Breast epithelium (tissue), 4 donors: ENCODE measurements around the gene ASXL2. TPM values are rescaled to one million over a fixed set of nuclear protein-coding genes. Genes with fewer than 3 reads are reported as not detected.
"Not testable (repeated sequence)": the region's sequence is repeated elsewhere in the genome, so short reads cannot be mapped to it uniquely, and the experiment has no call there.

ENCODE experiments used
- DNase-seq, 2 donors: peaks; one replicate each; pipeline ENCODE4 v3.0.0-alpha.2; 2019; ENCODE audit warnings: low spot score in 2 of 2
- H3K27ac ChIP-seq, 2 donors: fragments of 200-600 bp; sonication (generic) in 1 of 2; one replicate each; pipeline ENCODE4 v1.5.1; 2016 to 2019; ENCODE audit warnings: mild to moderate bottlenecking in 1 of 2
- H3K27me3 ChIP-seq, 2 donors: fragments of 200-600 bp; sonication (generic) in 1 of 2; one replicate each; pipeline versions ENCODE4 v1.5.1 to v1.6.0; 2017 to 2019; ENCODE audit warnings: control low read depth in 1 of 2, mild to moderate bottlenecking in 1 of 2
- H3K36me3 ChIP-seq: fragments of 200-600 bp; one replicate; pipeline ENCODE4 v1.5.1; 2019
- H3K4me1 ChIP-seq, 2 donors: fragments of 200-600 bp; sonication (generic); one replicate each; pipeline ENCODE4 v1.5.1; 2016 to 2019; ENCODE audit warnings: control low read depth in 1 of 2
- H3K4me3 ChIP-seq, 3 donors: fragments of 200-600 bp; sonication (generic); 1 replicate in 2 of 3; 2 replicates in 1 of 3; pipeline ENCODE4 v1.5.1; 2016 to 2019; ENCODE audit warnings: mild to moderate bottlenecking in 3 of 3, moderate library complexity in 2 of 3
- H3K9me3 ChIP-seq, 2 donors: fragments of 200-600 bp; sonication (generic) in 1 of 2; one replicate each; pipeline ENCODE4 v1.5.1; 2016 to 2019; ENCODE audit warnings: control low read depth in 1 of 2
- POLR2A ChIP-seq: fragments of 450-650 bp; IDR thresholded peaks from one replicate; pipeline ENCODE4 v1.6.1; 2016; ENCODE audit warnings: antibody characterized with exemption, mild to moderate bottlenecking, moderate library complexity
- POLR2AphosphoS5 ChIP-seq, 3 donors: sonication (generic); formaldehyde crosslinking; IDR thresholded peaks; one replicate each; pipeline ENCODE4 v1.6.1; 2017; ENCODE audit warnings: antibody characterized with exemption in 3 of 3
- intact Hi-C: fragments of 100-400 bp; cut with DNase I; formaldehyde crosslinking; loops from one replicate; pipeline ENCODE4 v1.15.1; 2023; ENCODE audit warnings: low total_unique reads
- total RNA-seq, 3 donors: library from RNA; depleted of rRNA; stranded (reverse); fragments of >200 nt; gene quantifications; one replicate each; pipeline ENCODE4 v1.1.0, GENCODE V29; 2016
- TF ChIP-seq, protein P1 (sequence below), 3 donors: fragments of 450-650 bp; IDR thresholded peaks; one replicate each; pipeline ENCODE4 v1.5.1; 2016 to 2017; ENCODE audit warnings: antibody characterized with exemption in 3 of 3, mild to moderate bottlenecking in 3 of 3, moderate library complexity in 3 of 3

ASXL2 gene
- total RNA-seq, 3 donors from 2014 or later: 16.4 to 18.2 (median 17.4) TPM

DNA sequence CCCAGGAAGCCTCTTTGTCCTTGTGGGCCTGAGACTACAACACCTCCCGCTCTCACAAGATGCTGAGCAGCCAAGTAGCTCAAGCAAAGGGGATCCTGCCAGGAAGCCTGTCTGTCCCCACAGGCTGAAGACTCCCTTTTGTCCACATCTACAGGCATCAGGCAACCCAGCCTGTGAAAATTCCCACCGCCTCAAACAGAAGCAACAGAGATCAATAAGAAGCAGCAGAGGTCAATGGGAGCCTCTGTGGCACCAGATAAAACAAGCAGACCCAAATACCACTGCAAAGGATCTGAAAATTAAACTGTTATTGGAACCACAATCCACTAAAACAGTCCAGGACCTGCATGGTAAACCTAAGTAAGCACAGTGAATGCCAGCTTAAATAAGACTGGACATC lies 48.5 kb downstream of the ASXL2 start:
- Histone ChIP-seq H3K36me3 (no peaks in the 10 kb centered on the region), H3K27ac (peak overlapping the region in 1 of 2 donors; percentile 40), H3K27me3 (no peaks in the 10 kb centered on the region), H3K9me3 (peaks cover 0 to 10% of the 10 kb centered on the region in 2 donors), H3K4me3 (no peak overlapping the region), H3K4me1 (no peaks in the 10 kb centered on the region)
- no peak for DNase-seq
- intact Hi-C loops: no loop called here
- TF ChIP-seq, protein P1, sequence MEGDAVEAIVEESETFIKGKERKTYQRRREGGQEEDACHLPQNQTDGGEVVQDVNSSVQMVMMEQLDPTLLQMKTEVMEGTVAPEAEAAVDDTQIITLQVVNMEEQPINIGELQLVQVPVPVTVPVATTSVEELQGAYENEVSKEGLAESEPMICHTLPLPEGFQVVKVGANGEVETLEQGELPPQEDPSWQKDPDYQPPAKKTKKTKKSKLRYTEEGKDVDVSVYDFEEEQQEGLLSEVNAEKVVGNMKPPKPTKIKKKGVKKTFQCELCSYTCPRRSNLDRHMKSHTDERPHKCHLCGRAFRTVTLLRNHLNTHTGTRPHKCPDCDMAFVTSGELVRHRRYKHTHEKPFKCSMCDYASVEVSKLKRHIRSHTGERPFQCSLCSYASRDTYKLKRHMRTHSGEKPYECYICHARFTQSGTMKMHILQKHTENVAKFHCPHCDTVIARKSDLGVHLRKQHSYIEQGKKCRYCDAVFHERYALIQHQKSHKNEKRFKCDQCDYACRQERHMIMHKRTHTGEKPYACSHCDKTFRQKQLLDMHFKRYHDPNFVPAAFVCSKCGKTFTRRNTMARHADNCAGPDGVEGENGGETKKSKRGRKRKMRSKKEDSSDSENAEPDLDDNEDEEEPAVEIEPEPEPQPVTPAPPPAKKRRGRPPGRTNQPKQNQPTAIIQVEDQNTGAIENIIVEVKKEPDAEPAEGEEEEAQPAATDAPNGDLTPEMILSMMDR (IDR thresholded peaks at IDR 0.05): no peak
- TF ChIP-seq POLR2A: no peak
- TF ChIP-seq POLR2AphosphoS5 (IDR thresholded peaks at IDR 0.05): no peak

DNA sequence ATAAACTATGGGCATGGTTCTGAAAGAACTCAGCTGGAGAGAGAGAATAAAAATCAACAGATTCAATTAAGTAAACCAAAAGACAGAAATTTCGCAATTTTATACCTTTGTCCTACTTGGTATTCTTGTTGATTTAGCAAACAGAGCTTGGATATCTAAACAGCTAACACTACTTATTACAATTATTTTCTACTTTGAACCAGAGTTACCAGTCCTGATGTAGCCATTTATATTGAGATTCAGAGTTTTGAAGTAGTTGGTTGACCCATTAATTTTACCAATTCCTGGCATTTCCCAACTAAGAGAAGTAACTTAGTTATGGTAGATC lies 48.9 kb downstream of the ASXL2 start:
- Histone ChIP-seq H3K36me3 (no peaks in the 10 kb centered on the region), H3K27me3 (no peaks in the 10 kb centered on the region), H3K4me3 (no peak overlapping the region), H3K4me1 (no peaks in the 10 kb centered on the region), H3K9me3 (peaks cover 0 to 10% of the 10 kb centered on the region in 2 donors), H3K27ac (peak overlapping the region in 1 of 2 donors; percentile 40)
- intact Hi-C loops: no loop called here
- TF ChIP-seq, protein P1 (IDR thresholded peaks at IDR 0.05): no peak
- no peak for TF ChIP-seq POLR2A
- no peak for TF ChIP-seq POLR2AphosphoS5 (IDR thresholded peaks at IDR 0.05)
- no peak for DNase-seq

DNA sequence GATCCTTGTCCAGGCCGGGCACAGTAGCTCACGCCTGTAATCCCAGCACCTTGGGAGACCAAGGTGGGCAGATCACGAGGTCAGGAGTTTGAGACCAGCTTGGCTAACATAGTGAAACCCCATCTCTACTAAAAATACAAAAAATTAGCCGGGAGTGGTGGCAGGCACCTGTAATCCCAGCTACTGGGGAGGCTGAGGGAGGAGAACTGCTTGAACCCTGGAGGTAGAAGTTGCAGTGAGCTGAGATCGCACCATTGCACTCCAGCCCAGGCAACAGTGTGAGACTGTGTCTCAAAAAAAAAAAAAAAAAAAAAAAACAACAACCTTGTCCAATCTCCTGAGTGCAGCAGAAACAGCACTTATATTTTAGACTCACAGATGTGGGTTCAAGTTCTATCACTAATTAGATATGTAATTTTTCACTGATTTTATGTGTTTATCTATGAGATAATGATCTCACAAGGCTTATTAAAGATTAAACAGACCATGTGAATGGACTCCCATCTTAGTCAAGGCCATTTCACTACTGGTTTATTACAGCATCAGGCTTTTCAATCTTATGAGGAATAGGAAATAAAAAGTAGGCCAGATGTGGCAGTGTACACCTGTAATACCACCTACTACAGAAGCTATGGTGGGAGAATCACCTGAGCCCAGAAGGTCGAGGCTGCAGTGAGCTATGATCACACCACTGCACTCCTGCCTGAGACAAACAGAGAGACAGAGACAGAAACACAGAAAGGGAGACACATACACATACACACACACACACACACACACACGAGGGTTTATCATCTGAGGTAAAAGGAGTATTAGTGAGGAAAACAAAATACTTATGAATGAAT lies 49.5 kb downstream of the ASXL2 start:
- peak overlapping the region in 1 of 2 donors; percentile 44 for H3K27ac ChIP-seq
- H3K9me3 ChIP-seq, H3K4me3 ChIP-seq, H3K27me3 ChIP-seq, DNase-seq, H3K36me3 ChIP-seq, intact Hi-C loops, H3K4me1 ChIP-seq: not testable (repeated sequence)

DNA sequence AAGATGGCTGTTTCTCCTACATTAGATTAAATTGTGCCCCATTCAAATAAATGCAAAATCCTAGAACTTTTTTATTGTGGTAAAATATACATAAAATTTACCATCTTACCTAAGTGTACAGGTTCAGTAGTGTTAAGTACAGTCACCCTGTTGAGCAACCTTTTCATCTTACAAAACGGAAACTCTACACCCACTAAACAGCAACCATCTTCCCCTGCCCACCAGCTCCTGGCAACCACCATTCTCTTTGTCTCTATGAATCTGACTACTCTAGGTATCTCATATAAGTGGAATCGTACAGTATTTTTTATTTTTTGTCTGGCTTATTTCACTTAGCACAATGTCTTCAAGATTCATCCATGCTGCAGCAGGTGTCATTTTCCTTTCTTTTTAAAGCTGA lies 53.0 kb downstream of the ASXL2 start:
- TF ChIP-seq POLR2AphosphoS5 (IDR thresholded peaks at IDR 0.05) (no peak), POLR2A (no peak)
- TF ChIP-seq, protein P1 (IDR thresholded peaks at IDR 0.05): no peak
- Histone ChIP-seq H3K36me3 (no peaks in the 10 kb centered on the region), H3K27ac (no peak overlapping the region), H3K27me3 (no peaks in the 10 kb centered on the region), H3K9me3 (no peaks in the 10 kb centered on the region), H3K4me3 (no peak overlapping the region), H3K4me1 (no peaks in the 10 kb centered on the region)
- DNase-seq: no peak
- intact Hi-C loops: no loop called here

DNA sequence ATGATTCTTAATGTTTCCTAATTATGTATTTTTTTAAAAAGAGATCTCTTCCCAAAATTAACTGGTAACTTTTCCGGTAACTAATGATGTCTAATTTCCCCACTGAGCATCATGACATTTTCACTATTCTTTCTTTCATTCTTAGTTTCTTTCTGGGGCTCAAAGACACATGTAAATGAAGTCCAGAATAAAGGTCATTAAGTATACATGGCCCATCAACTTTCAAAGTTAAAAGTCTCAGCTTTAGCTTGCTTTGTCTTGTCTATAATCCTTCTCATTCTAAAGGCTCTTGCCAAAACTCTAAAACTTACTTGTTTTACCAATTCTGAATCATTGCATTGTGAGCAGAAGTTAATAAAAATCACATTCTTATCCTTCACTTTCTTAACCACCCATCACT lies 53.6 kb downstream of the ASXL2 start:
- Histone ChIP-seq H3K9me3 (no peaks in the 10 kb centered on the region), H3K27ac (no peak overlapping the region), H3K4me3 (no peak overlapping the region), H3K36me3 (no peaks in the 10 kb centered on the region), H3K4me1 (no peaks in the 10 kb centered on the region), H3K27me3 (no peaks in the 10 kb centered on the region)
- no peak for TF ChIP-seq POLR2AphosphoS5 (IDR thresholded peaks at IDR 0.05)
- TF ChIP-seq POLR2A: no peak
- TF ChIP-seq, protein P1 (IDR thresholded peaks at IDR 0.05): no peak
- DNase-seq: no peak
- intact Hi-C loops: no loop called here
